Mucosa of rectum (tissue), 2 donors: Measurements from ENCODE around the gene DNAJC13.
"Not testable (repeated sequence)": the region's sequence is repeated elsewhere in the genome, so short reads cannot be mapped to it uniquely, and the experiment has no call there.

Experiments used
- H3K27ac ChIP-seq, 2 donors: one replicate each; pipeline ENCODE4 v1.7.0; 2013; ENCODE audit warnings: inconsistent platforms in 2 of 2, low read depth in 2 of 2, low read length in 2 of 2
- H3K27me3 ChIP-seq, 2 donors: one replicate each; pipeline ENCODE4 v1.7.0; 2013; ENCODE audit warnings: low read length in 2 of 2; ENCODE audit not compliant: control insufficient read depth in 2 of 2, insufficient read depth in 2 of 2
- H3K36me3 ChIP-seq, 2 donors: one replicate each; pipeline ENCODE4 v1.7.0; 2013; ENCODE audit warnings: low read length in 2 of 2; ENCODE audit not compliant: control insufficient read depth in 2 of 2, insufficient read depth in 2 of 2
- H3K4me1 ChIP-seq, 2 donors: one replicate each; pipeline ENCODE4 v1.7.0; 2013; ENCODE audit warnings: low read length in 2 of 2, mild to moderate bottlenecking in 1 of 2; ENCODE audit not compliant: control insufficient read depth in 2 of 2, insufficient read depth in 2 of 2
- H3K4me3 ChIP-seq, 2 donors: one replicate each; pipeline ENCODE4 v1.7.0; 2013; ENCODE audit warnings: low read length in 2 of 2
- H3K9ac ChIP-seq, 2 donors: one replicate each; pipeline ENCODE4 v1.7.0; 2013; ENCODE audit warnings: low read length in 2 of 2, low read depth in 1 of 2, mild to moderate bottlenecking in 1 of 2
- H3K9me3 ChIP-seq, 2 donors: one replicate each; pipeline ENCODE4 v1.7.0; 2013; ENCODE audit warnings: low read length in 2 of 2; ENCODE audit not compliant: control insufficient read depth in 2 of 2
- donor health status: healthy.
- donor health status: Normal muscosa, but diverticular disease.

DNAJC13 gene

DNA sequence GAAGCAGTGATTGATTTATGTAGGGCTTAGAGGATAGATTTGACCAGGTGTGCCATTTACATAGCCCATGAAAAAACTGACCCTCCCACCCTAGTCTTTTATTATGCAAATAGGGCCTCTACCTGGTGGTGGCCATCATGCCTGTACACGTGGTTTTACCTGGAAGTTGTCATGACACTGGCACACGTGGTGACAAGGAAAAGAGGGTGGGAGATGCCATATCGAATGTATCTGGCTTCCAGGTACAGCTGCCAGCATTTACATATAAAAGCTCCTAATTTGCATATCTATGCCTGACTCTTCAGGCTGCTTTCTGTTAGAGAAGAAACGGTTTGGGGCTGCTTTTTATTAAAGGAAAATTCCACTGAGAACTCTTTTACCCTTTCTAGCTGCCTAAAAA lies 35.0 kb upstream of the DNAJC13 start:
- Histone ChIP-seq H3K27me3 (no peaks in the 10 kb centered on the region), H3K27ac (no peak overlapping the region), H3K4me1 (no peaks in the 10 kb centered on the region), H3K9ac (no peak overlapping the region), H3K36me3 (no peaks in the 10 kb centered on the region), H3K4me3 (no peak overlapping the region), H3K9me3 (no peaks in the 10 kb centered on the region)

DNA sequence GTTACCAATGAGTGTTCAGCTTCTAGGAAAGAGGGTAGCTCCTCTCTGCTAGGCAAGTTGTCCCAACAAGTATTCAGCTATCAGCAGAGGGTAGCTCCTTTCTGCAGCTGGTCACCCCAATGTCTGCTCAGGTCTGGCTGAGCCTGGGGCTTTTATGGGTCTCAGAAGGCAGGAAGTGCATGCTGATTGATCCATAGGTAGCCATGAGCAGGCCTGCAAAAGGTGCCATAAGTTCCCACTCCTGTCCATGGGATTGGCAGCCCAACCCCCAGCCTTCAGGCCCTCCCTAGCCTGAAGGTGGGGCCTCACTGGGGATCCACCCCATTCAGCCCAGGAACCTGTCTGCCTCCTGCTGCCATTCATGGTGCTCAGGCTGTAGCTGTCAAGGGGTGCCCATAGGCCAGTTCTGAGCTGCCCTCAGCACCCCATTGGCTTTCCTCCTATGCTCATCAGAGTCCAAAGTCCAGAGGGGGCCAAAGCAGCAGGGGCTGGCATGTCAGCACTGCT lies 34.6 kb upstream of the DNAJC13 start:
- Histone ChIP-seq H3K4me1 (no peaks in the 10 kb centered on the region), H3K9ac (no peak overlapping the region), H3K9me3 (no peaks in the 10 kb centered on the region)

DNA sequence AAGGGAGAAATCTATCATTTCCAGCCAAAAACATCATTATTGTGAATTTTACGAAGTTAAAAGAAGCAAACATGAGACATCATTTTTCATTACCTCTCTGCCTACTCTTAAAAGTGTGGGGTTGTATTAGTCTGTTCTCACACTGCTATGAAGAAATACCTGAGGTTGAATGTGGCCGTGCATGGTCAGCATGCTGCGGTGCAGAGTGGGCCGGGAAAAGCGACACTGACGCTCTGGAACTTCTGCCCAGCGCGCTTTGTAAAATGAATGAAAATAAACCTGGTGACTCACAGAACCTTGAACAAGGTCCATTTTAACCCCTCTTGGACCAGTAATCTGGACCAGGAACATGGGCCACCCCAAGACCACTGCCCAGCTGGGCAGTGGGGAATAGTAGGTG lies 31.0 kb upstream of the DNAJC13 start:
- Histone ChIP-seq H3K9me3 (no peaks in the 10 kb centered on the region), H3K4me3 (no peak overlapping the region), H3K9ac (no peak overlapping the region), H3K27ac (no peak overlapping the region), H3K27me3 (no peaks in the 10 kb centered on the region), H3K36me3 (no peaks in the 10 kb centered on the region), H3K4me1 (no peaks in the 10 kb centered on the region)

More for the DNA sequence above, 34.6 kb upstream of the DNAJC13 start:
- H3K4me3 ChIP-seq: no peak overlapping the region
- H3K27ac ChIP-seq: no peak overlapping the region
- no peaks in the 10 kb centered on the region for H3K27me3 ChIP-seq
- no peaks in the 10 kb centered on the region for H3K36me3 ChIP-seq

DNA sequence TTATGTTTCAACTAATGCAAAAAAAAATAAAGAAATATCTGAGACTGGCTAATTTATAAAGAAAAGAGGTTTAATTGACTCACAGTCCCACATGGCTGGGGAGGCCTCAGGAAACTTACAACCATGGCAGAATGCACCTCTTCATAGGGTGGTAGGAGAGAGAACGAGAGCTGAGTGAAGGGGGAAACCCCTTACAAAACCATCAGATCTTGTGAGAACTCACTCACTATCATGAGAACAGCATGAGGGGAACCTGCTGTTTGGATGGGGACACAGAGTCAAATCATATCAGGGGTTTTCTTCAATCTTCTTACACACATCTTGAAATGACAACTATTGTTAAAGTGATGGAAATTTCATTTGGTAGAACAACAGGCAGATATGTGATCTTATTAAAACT lies 24.6 kb upstream of the DNAJC13 start:
- H3K4me1 ChIP-seq, H3K4me3 ChIP-seq, H3K9me3 ChIP-seq, H3K27me3 ChIP-seq, H3K36me3 ChIP-seq, H3K27ac ChIP-seq, H3K9ac ChIP-seq: not testable (repeated sequence)

DNA sequence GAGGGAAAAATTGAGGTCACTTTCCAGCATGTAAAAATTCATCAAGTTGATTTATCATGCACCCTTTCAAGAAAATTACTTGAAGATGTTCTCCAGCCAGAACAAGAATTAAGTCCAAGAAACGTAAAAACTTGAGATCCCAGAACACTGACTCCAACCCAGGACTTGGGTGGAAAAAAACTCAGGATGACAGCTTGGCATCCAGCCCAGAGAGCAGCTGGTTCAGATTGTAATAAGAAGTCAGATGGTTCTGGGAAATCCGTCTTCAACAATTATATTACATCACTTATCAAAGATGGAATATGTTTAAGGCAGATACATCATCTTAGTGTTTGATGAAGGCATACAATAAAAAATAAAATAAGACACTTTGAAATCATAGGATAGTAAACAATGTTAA lies 23.0 kb upstream of the DNAJC13 start:
- Histone ChIP-seq H3K36me3 (no peaks in the 10 kb centered on the region), H3K9ac (no peak overlapping the region)

DNA sequence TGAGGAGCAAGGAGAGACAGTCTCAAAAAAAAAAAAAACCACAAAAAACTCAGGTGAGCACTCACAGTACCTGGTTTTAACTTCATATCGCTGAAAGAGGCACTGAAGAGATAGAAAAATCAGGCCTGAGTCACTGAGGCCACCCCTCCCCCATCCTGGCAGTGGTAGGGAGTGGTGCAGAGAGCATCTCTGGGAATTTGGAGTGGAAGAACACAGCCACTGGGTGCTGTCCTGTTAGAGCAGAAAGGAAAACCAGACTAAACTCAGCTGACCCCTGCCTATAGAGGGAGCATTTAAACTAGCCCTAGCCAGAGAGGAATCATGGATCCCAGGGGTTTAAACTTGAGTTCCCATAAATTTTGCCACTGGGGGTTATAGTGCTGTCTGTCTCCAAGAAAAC lies 22.2 kb upstream of the DNAJC13 start:
- Histone ChIP-seq H3K36me3 (no peaks in the 10 kb centered on the region), H3K4me1 (no peaks in the 10 kb centered on the region), H3K27me3 (no peaks in the 10 kb centered on the region), H3K27ac (no peak overlapping the region), H3K4me3 (no peak overlapping the region), H3K9ac (no peak overlapping the region), H3K9me3 (no peaks in the 10 kb centered on the region)

More for the DNA sequence above, 23.0 kb upstream of the DNAJC13 start:
- Histone ChIP-seq H3K4me1 (no peaks in the 10 kb centered on the region), H3K27ac (no peak overlapping the region), H3K4me3 (no peak overlapping the region), H3K9me3 (no peaks in the 10 kb centered on the region), H3K27me3 (no peaks in the 10 kb centered on the region)

DNA sequence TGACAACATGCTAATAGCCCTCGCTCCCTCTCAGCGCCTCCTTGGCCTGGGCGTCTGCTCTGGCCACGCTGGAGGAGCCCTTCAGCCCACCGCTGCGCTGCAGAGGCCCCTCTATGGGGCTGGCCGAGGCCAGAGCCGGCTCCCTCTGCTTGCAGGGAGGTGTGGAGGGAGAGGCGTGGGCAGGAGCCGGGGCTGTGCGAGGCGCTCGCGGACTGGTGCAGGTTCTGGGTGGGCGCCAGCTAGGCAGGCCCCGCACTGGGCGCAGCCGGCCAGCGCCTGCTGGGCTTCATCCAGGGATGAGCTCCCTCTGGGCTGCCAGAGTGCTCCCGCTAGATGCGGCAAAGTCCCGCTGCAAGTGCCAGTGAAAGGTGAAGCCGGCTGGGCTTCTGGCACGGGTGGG lies 21.0 kb upstream of the DNAJC13 start:
- H3K9ac ChIP-seq: no peak overlapping the region
- no peaks in the 10 kb centered on the region for H3K36me3 ChIP-seq
- H3K9me3 ChIP-seq: no peaks in the 10 kb centered on the region
- no peak overlapping the region for H3K27ac ChIP-seq
- H3K27me3 ChIP-seq: no peaks in the 10 kb centered on the region
- no peak overlapping the region for H3K4me3 ChIP-seq
- H3K4me1 ChIP-seq: no peaks in the 10 kb centered on the region

DNA sequence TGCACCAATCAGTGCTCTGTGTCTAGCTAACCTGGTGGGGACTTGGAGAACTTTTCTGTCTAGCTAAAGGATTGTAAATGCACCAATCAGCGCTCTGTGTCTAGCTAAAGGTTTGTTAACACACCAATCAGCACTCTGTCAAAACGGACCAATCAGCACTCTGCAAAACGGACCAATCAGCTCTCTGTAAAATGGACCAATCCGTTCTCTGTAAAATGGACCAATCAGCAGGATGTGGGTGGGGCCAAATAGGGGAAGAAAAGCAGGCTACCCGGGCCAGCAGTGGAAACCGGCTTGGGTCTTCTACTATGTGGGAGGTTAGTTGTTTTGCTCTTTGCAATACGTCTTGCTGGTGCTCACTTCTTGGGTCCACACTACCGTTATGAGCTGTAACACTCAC lies 20.5 kb upstream of the DNAJC13 start:
- H3K9me3 ChIP-seq, H3K27me3 ChIP-seq: not testable (repeated sequence)

DNA sequence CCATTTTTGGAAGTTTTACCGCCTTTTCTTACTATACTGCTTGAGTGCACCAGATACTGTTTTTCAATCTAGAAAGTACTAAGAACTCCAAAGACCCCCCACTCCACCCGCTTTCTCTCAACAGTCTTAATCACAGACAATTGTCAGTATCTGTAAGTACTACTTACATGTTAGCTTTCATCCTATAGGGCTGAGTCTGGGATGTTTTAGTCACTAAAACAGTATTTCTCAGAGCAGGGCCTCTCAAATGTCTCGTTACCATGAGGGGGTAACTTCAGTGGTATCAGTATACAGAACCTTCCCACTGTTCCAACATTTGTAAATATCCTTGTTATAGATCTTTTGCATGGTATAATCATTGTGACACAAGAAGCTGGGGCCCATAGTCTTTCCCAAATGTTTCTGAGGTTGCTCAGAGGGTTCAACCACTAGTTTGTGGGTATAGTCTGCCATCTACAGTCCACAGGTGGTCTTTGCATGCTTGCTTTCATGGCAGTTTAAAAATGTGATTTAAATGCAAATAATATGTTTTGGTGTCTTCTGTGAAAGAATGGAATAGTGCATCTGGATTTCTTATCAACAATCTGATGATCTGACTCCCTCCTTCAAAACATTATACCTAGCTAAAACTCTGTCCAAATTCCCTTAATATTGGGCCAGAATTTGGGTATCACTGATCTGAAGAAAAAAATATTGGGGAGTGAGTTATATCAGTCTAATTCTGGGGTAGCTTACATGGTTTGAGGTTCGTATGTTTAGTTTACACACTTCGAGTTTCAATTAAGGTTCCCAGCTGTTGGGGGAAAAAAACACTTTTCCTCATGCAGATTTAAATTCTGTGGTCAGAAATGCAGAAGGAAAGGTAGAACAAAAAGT lies 18.0 kb upstream of the DNAJC13 start:
- Histone ChIP-seq H3K27me3 (no peaks in the 10 kb centered on the region), H3K9ac (no peak overlapping the region), H3K36me3 (no peaks in the 10 kb centered on the region), H3K9me3 (no peaks in the 10 kb centered on the region), H3K4me1 (no peaks in the 10 kb centered on the region), H3K4me3 (no peak overlapping the region), H3K27ac (no peak overlapping the region)

More for the DNA sequence above, 20.5 kb upstream of the DNAJC13 start:
- not testable (repeated sequence) for H3K9ac ChIP-seq, H3K4me3 ChIP-seq, H3K27ac ChIP-seq, H3K4me1 ChIP-seq, H3K36me3 ChIP-seq

DNA sequence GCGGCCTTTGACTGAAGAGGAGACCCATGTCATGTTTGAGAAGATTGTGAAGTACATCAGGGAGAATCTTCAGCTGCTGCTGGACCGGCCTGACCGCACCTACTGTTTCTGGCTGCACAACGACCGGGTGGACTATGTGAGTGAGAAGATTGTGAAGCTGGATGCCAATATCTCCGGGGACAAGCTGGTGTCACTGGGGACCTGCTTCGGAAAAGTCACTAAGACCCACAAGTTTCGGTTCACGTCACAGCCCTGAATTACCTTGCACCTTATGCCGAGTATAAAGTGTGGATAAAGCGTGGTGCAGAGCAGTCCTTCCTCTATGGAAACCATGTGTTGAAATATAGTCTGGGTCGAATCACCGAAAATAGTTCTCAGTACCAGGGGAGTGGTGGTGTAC lies 16.0 kb upstream of the DNAJC13 start:
- Histone ChIP-seq H3K4me1 (peaks cover 0 to 5% of the 10 kb centered on the region in 2 donors), H3K9me3 (no peaks in the 10 kb centered on the region), H3K27ac (no peak overlapping the region), H3K9ac (no peak overlapping the region), H3K4me3 (no peak overlapping the region), H3K27me3 (no peaks in the 10 kb centered on the region), H3K36me3 (no peaks in the 10 kb centered on the region)
